ENCODE results near the gene SP140.

GRCh38 chr2:230205721-230206120 lies 19.8 kb upstream of the SP140 start:
- TF ChIP-seq USF2 (IDR thresholded peaks at IDR 0.05; ENCODE audit: borderline replicate concordance, low read depth, low read length) (no peak), ATF2 (IDR thresholded peaks at IDR 0.05; ENCODE audit: low read length) (no peak), TCF7 (IDR thresholded peaks at IDR 0.05; ENCODE audit: borderline replicate concordance) (no peak), ZNF592 (IDR thresholded peaks at IDR 0.05) (no peak), CTCF (IDR thresholded peaks at IDR 0.05 in 2 of 3, conservative IDR thresholded peaks at IDR 0.05 in 1 of 3; ENCODE audit: control insufficient read depth in 2 of 3, extremely low read depth in 1 of 3, insufficient read depth in 1 of 3, low read depth in 3 of 3, low read length in 3 of 3) (no peak), POLR2A (IDR thresholded peaks at IDR 0.05; ENCODE audit: low read depth, low read length) (no peak), CHD2 (IDR thresholded peaks at IDR 0.05; ENCODE audit: borderline replicate concordance, low read depth, low read length) (no peak), RFX5 (IDR thresholded peaks at IDR 0.05; ENCODE audit: low read depth, low read length) (no peak), BHLHE40 (IDR thresholded peaks at IDR 0.05; ENCODE audit: borderline replicate concordance in 1 of 2, low read depth in 2 of 2, low read length in 1 of 2) (no peak), PAX8 (IDR thresholded peaks at IDR 0.05) (no peak), ZNF274 (IDR thresholded peaks at IDR 0.05; ENCODE audit: insufficient read depth, insufficient read length) (no peak), NFYB (IDR thresholded peaks at IDR 0.05; ENCODE audit: insufficient read depth, low read depth, low read length) (no peak), ZNF622 (IDR thresholded peaks at IDR 0.05) (no peak)

Measured in GM12878 (cell line).